GM12878 (cell line): ENCODE data around the gene SLC34A3. TPM values are rescaled to one million over a fixed set of nuclear protein-coding genes. Genes with fewer than 3 reads are reported as not detected.
A peak's percentile ranks its signal among the peaks of the same experiment; 100 is the strongest.

Source experiments
- ATAC-seq: fragments of 200-7000 bp; cut with Tn5 transposase; 3 replicates; pipeline ENCODE4 v1.9.1; 2020; ENCODE audit warnings: mild to moderate bottlenecking, moderate library complexity
- BruUV-seq: library from RNA; stranded (reverse); fragments of 400-500 nt; replicated peaks from 2 replicates; lab custom pipeline; 2021; lab: Mats Ljungman, UMichigan
- CTCF ChIA-PET: fragments of 300-600 bp; sonication (Branson Sonifier 250); formaldehyde crosslinking; extraction: SDS; loops from one replicate; lab custom pipeline; 2021; ENCODE audit warnings: inconsistent platforms; lab: Yijun Ruan, JAX
- POLR2A ChIA-PET: fragments of 350-600 bp; formaldehyde crosslinking; extraction: SDS; loops from one replicate; lab custom pipeline; 2021; ENCODE audit warnings: inconsistent platforms; lab: Charles Lee
- RAD21 ChIA-PET: fragments of 300-600 bp; sonication (Branson Sonifier 250); formaldehyde crosslinking; loops from one replicate; lab custom pipeline; 2023; ENCODE audit warnings: antibody characterized with exemption; ENCODE audit not compliant: unreplicated experiment; lab: Charles Lee
- SMC1A ChIA-PET: fragments of 300-600 bp; sonication (Branson Sonifier 250); formaldehyde crosslinking; loops from one replicate; lab custom pipeline; 2023; ENCODE audit not compliant: unreplicated experiment, uncharacterized antibody; lab: Charles Lee
- DNase-seq: peaks from one replicate; pipeline ENCODE4 v3.0.0-alpha.2; 2011; ENCODE audit warnings: low read depth, low spot score
- FAIRE-seq: peaks from 3 replicates; lab custom pipeline; 2011; peaks lifted over from hg19 to GRCh38; lab: Jason Lieb, UNC
- H2AFZ ChIP-seq: 2 replicates; pipeline ENCODE4 v1.6.0; 2011; ENCODE audit warnings: low read depth, low read length, control low read depth; ENCODE audit not compliant: control insufficient read depth
- H3K27ac ChIP-seq: 2 replicates; pipeline ENCODE4 v1.5.1; 2011; ENCODE audit warnings: control low read depth; ENCODE audit not compliant: control insufficient read depth, insufficient read depth
- H3K27me3 ChIP-seq, 2 experiments: replicated peaks in 1 of 2; 2 replicates each; pipeline versions ENCODE4 v1.6.0 to v1.6.1; 2011; ENCODE audit warnings: low read length in 1 of 2; ENCODE audit not compliant: control insufficient read depth in 2 of 2, insufficient read depth in 2 of 2
- H3K36me3 ChIP-seq, 2 experiments: 2 replicates each; pipeline ENCODE4 v1.5.1; 2011; ENCODE audit warnings: low read length in 1 of 2; ENCODE audit not compliant: control insufficient read depth in 2 of 2, insufficient read depth in 2 of 2
- H3K4me1 ChIP-seq: 2 replicates; pipeline ENCODE4 v1.6.1; 2011; ENCODE audit warnings: mild to moderate bottlenecking, low read length, moderate library complexity, mixed read lengths; ENCODE audit not compliant: control insufficient read depth, insufficient read depth
- H3K4me2 ChIP-seq: 2 replicates; pipeline ENCODE4 v1.6.0; 2011; ENCODE audit warnings: control low read depth; ENCODE audit not compliant: control insufficient read depth, insufficient read depth
- H3K4me3 ChIP-seq: fragments of 200-600 bp; sonication (generic); 2 replicates; pipeline ENCODE4 v1.5.1; 2016
- H3K79me2 ChIP-seq: 2 replicates; pipeline ENCODE4 v1.6.0; 2011; ENCODE audit warnings: low read length; ENCODE audit not compliant: control insufficient read depth, insufficient read depth
- H3K9ac ChIP-seq: 2 replicates; pipeline ENCODE4 v1.8.0; 2011; ENCODE audit warnings: low read length, control low read depth, mixed read lengths; ENCODE audit not compliant: control insufficient read depth, insufficient read depth
- H3K9me3 ChIP-seq: replicated peaks from 3 replicates; pipeline ENCODE4 v1.5.1; 2011; ENCODE audit warnings: mild to moderate bottlenecking, low read length; ENCODE audit not compliant: control insufficient read depth, insufficient read depth
- H4K20me1 ChIP-seq: 2 replicates; pipeline ENCODE4 v1.6.0; 2011; ENCODE audit not compliant: control insufficient read depth, insufficient read depth
- CBX5 ChIP-seq: sonication (generic); IDR thresholded peaks from 2 replicates; pipeline ENCODE4 v1.6.1; 2016; ENCODE audit warnings: low read depth, moderate library complexity, mild to moderate bottlenecking, inconsistent platforms
- ESRRA ChIP-seq: IDR thresholded peaks from 2 replicates; pipeline ENCODE4 v1.6.1; 2012; ENCODE audit warnings: mild to moderate bottlenecking, low read length, improper control_type of control experiment
- ETV6 ChIP-seq, 2 experiments: fragments of 450-650 bp in 1 of 2; IDR thresholded peaks in 1 of 2; conservative IDR thresholded peaks in 1 of 2; 2 replicates each; pipeline ENCODE4 v1.6.1; 2014; ENCODE audit warnings: antibody characterized with exemption in 1 of 2, borderline replicate concordance in 1 of 2, low read depth in 1 of 2, mild to moderate bottlenecking in 1 of 2, moderate library complexity in 1 of 2
- NBN ChIP-seq: fragments of 450-650 bp; IDR thresholded peaks from 2 replicates; pipeline ENCODE4 v1.6.1; 2016
- PAX8 ChIP-seq: fragments of 450-650 bp; IDR thresholded peaks from 2 replicates; pipeline ENCODE4 v1.6.1; 2017; ENCODE audit warnings: mild to moderate bottlenecking, moderate library complexity
- POLR2A ChIP-seq: IDR thresholded peaks from 2 replicates; pipeline ENCODE4 v1.6.1; 2011; ENCODE audit warnings: low read depth, mild to moderate bottlenecking, low read length
- SIN3A ChIP-seq: IDR thresholded peaks from 2 replicates; pipeline ENCODE4 v1.6.1; 2012; ENCODE audit warnings: low read depth, low read length, improper control_type of control experiment
- STAT1 ChIP-seq: fragments of 450-650 bp; conservative IDR thresholded peaks from 2 replicates; pipeline ENCODE4 v1.6.1; 2014; ENCODE audit warnings: antibody characterized with exemption, mild to moderate bottlenecking
- TCF7 ChIP-seq: IDR thresholded peaks from 2 replicates; pipeline ENCODE4 v1.6.1; 2014; ENCODE audit warnings: antibody characterized with exemption, borderline replicate concordance
- WGBS: methylation state at CpG from one replicate; pipeline ENCODE4 v1.1.6; 2016; ENCODE audit warnings: low lambda C conversion rate; ENCODE audit not compliant: insufficient replicate concordance, insufficient coverage; ENCODE audit errors: missing lambda C conversion rate; 5-methylcytosine and 5-hydroxymethylcytosine counted together
- in situ Hi-C: fragments of 300-500 bp; cut with MboI; formaldehyde crosslinking; loops from 9 replicates; pipeline ENCODE4 v1.14.3; 2018; ENCODE audit warnings: mixed read lengths
- intact Hi-C: fragments of 100-400 bp; cut with micrococcal nuclease; formaldehyde crosslinking; loops from one replicate; pipeline ENCODE4 v1.14.2; 2022; ENCODE audit not compliant: unreplicated experiment
- polyA plus RNA-seq, 11 experiments: library from polyadenylated mRNA; depleted of rRNA in 4 of 11; unstranded in 6 of 11; stranded (reverse) in 5 of 11; fragments of >200 nt; fragmentation: Nextera tagmentation in 4 of 11; fragmentation: Illumina TruSeq in 1 of 11; extraction: Ambion mirVana in 4 of 11; extraction: Trizol in 1 of 11; gene quantifications; 1 replicate in 1 of 11; 2 replicates in 10 of 11; pipeline versions ENCODE4 v1.2.1 to v1.2.3, GENCODE V29; 2011 to 2016; ENCODE audit warnings: inconsistent platforms in 2 of 11, missing spikeins in 2 of 11, low read depth in 1 of 11
- total RNA-seq, 4 experiments: library from RNA; depleted of rRNA in 3 of 4; stranded (reverse); fragments of >200 nt in 3 of 4; fragmentation: Illumina TruSeq in 1 of 4; extraction: Trizol in 1 of 4; gene quantifications; 2 replicates each; pipeline versions ENCODE4 v1.2.1 to v1.2.3, GENCODE V29; 2013 to 2021
- TF ChIP-seq, protein P1 (sequence below): fragments of 450-650 bp; IDR thresholded peaks from 2 replicates; pipeline ENCODE4 v1.6.1; 2017; ENCODE audit warnings: mild to moderate bottlenecking

The SLC34A3 gene
- total and polyA plus RNA-seq, 10 of the 15 experiments (the other 5 are each of a cell fraction or from before 2014, with no cell fraction given): not detected

DNA sequence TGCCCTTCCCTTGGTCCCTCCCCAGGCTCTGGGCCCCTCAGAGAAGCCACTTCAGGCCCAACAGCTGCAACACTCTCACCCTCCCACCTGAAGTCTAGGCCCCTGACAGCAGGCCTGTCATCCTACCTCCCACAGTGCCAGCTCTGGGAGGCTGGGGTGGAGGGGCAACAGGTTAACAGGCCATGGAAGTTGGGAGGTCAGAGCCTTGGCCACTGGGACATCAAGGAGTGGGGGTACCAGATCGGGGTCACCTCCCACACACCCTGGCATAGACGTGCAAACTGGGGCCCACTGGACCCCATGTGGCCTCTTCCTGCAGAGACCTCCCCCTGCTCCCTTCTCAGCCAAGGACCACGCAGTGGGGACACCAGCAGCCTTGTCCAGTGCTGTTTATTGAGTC is 39.5 kb upstream of the SLC34A3 start:
- Histone ChIP-seq H3K4me2 (no peak overlapping the region), H3K4me3 (no peak overlapping the region), H3K27me3 (no peaks in the 10 kb centered on the region), H2AFZ (no peak overlapping the region), H3K9ac (no peak overlapping the region), H3K27ac (no peak overlapping the region), H3K9me3 (no peaks in the 10 kb centered on the region), H3K79me2 (peaks cover 33% of the 10 kb centered on the region), H3K36me3 (peaks cover 0 to 7% of the 10 kb centered on the region in 2 experiments; a peak in 3 of 4 replicates), H3K4me1 (peaks cover 22% of the 10 kb centered on the region), H4K20me1 (peaks cover 7% of the 10 kb centered on the region; the same call in 1 of the 2 replicates)
- ChIA-PET SMC1A (no interaction called here), RAD21 (no interaction called here), CTCF (interaction anchor here (0.9 kb wide), 1 partner anchor 68 kb away, joined by 5 read pairs; no protein-coding TSS in a partner anchor), POLR2A (interaction anchor here (0.6 kb wide), 1 partner anchor 70 kb away, joined by 3 read pairs; no protein-coding TSS in a partner anchor)
- BruUV-seq: no TSS peak
- no peak for DNase-seq
- in situ Hi-C loops (no loop called here), intact Hi-C loops (no loop called here)
- no peak for TF ChIP-seq NBN
- peak; percentile 38; the same call in 1 of the 2 replicates for TF ChIP-seq POLR2A
- WGBS: 67% methylated on average over 3 of the region's 3 CpGs
- no peak for ATAC-seq
- no peak for FAIRE-seq

DNA sequence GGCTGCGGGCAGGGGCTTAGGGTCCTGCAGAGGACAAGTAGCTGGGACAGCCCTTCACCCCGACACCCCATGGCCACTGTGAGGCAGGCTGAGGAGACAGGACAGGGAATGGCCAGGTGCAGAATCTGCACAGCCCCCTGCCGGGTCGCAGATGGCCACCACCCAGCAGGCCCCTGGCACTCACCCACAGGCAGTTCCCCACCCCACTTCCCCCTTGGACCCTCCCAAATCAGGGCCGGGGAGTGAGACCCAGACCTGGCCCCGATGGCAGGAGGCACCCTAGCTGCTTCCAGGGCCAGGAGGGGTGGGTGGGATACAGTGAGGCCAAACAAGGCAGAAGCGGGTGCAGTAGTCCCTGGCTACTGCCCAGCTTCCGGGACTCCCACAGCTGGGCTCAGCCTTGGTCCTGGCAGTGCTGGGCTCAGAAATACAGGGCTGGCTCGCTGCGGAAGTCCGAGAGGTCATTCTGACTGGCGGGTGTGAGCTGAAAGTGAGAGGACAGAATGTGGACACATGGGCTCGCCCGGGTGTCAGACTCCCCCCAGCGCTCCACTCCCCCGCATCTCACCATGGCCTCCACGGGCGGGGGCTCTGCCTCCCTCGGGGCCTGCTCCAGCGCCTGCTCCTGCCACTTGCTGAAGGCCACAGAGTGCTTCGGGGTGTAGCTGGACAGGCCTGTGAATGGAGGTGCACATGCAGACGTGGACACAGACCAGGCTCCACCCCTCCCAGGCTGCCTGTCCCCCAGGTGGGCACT is 38.8 kb upstream of the SLC34A3 start:
- ChIA-PET CTCF (no interaction called here), RAD21 (no interaction called here), SMC1A (no interaction called here), POLR2A (interaction anchor here (0.6 to 2.8 kb wide), 4 partner anchors 32 to 70 kb away, joined by 3 to 10 read pairs (median 4); partner anchors contain the start of gene CYSRT1)
- Histone ChIP-seq H3K27ac (no peak overlapping the region), H3K79me2 (peaks cover 29% of the 10 kb centered on the region), H3K4me2 (no peak overlapping the region), H4K20me1 (peaks cover 7% of the 10 kb centered on the region; the same call in 1 of the 2 replicates), H3K9me3 (no peaks in the 10 kb centered on the region), H2AFZ (no peak overlapping the region), H3K9ac (no peak overlapping the region), H3K27me3 (no peaks in the 10 kb centered on the region), H3K4me3 (no peak overlapping the region), H3K36me3 (peaks cover 0 to 7% of the 10 kb centered on the region in 2 experiments; a peak in 3 of 4 replicates), H3K4me1 (peaks cover 16% of the 10 kb centered on the region)
- BruUV-seq: no TSS peak
- WGBS: 82% methylated on average over 22 of the region's 22 CpGs
- in situ Hi-C loops (no loop called here), intact Hi-C loops (no loop called here)
- DNase-seq (no peak), FAIRE-seq (no peak), ATAC-seq (no peak)
- TF ChIP-seq CBX5 (no peak), ESRRA (no peak), ETV6 (conservative IDR thresholded peaks at IDR 0.05 in 1 of 2, IDR thresholded peaks at IDR 0.05 in 1 of 2; ENCODE audit: borderline replicate concordance in 1 of 2, low read depth in 1 of 2) (no peak), PAX8 (no peak), TCF7 (no peak), STAT1 (no peak), SIN3A (no peak)
- TF ChIP-seq, protein P1, sequence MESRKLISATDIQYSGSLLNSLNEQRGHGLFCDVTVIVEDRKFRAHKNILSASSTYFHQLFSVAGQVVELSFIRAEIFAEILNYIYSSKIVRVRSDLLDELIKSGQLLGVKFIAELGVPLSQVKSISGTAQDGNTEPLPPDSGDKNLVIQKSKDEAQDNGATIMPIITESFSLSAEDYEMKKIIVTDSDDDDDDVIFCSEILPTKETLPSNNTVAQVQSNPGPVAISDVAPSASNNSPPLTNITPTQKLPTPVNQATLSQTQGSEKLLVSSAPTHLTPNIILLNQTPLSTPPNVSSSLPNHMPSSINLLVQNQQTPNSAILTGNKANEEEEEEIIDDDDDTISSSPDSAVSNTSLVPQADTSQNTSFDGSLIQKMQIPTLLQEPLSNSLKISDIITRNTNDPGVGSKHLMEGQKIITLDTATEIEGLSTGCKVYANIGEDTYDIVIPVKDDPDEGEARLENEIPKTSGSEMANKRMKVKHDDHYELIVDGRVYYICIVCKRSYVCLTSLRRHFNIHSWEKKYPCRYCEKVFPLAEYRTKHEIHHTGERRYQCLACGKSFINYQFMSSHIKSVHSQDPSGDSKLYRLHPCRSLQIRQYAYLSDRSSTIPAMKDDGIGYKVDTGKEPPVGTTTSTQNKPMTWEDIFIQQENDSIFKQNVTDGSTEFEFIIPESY: no peak
